HG03159 (cell line): ENCODE measurements around the gene WWC2.
"Not testable (repeated sequence)": the region's sequence is repeated elsewhere in the genome, so short reads cannot be mapped to it uniquely, and the experiment has no call there.

Experiments used
- ATAC-seq: cut with Tn5 transposase; IDR thresholded peaks from one replicate; pipeline ENCODE4 v1.9.1; 2021; ENCODE audit warnings: mild to moderate bottlenecking, moderate library complexity; ENCODE audit not compliant: unreplicated experiment

The WWC2 gene

GRCh38 chr4:183171484-183172267, 72.6 kb downstream of the WWC2 start:
- ATAC-seq = no peak

DNA sequence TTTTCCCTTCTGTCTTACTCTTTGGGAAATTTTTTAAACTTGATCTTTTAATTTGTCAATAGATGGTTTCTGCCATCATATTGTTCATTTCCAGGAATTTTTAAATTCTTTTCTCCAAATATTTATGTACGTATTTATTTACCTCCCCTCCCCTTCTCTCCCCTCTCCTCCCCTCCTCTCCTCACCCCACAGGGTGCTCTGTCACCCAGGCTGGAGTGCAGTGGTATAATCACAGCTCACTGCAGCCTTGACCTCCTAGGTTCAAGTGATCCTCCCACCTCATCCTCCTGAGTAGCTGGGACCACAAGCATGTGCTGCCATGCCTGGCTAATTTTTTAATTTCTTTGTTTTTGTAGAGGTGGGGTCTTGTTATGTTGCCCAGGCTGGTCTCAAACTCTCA, 73.8 kb downstream of the WWC2 start:
- ATAC-seq = no peak

DNA sequence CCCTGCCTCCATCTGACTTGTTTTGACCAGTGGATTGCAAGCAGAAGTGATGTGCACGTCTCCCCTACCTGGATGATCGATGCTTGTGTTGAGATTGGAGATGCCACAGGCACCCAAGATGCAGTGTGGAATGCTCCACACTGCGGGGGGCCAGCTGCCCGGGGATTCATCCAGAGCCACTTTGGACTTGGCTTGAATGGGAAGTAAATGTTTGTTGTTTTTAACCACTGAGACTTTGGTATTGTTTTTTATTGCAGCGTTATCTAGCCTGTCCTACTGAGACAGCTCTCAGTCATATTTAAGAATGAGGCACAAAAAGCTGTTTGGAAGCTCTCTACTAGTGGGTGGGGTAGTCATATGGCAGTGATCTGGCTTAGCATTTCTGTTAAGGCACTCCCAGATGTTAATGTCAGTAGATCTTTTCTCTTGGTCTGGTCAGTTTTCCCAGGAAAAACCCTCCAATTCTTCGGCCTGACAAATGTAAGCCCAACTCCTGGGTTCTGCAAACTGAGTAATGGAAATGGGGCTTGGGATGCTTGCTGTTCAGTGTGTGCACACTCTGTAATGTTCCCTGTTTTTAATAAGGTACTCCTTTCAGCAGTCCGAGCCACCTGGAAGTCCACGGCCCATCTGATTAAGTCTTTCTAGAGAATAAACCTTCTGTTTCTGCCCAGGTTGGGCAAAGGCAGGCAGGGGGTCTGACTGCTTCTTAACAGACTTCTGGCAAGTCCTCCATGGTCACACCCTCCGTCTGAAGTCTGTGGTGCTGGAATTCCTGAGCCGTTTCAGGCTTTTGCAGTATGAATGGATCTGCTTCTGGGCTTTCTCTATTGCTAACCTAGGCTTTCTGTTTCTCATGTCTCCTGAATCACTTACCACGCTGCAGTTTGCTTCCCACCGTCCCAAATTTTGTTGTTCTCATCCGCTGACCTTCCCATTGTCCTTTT, 74.8 kb downstream of the WWC2 start:
- no peak for ATAC-seq

GRCh38 chr4:183175631-183176232, 76.7 kb downstream of the WWC2 start:
- ATAC-seq = no peak

GRCh38 chr4:183177001-183177400, 77.9 kb downstream of the WWC2 start:
- no peak for ATAC-seq

DNA sequence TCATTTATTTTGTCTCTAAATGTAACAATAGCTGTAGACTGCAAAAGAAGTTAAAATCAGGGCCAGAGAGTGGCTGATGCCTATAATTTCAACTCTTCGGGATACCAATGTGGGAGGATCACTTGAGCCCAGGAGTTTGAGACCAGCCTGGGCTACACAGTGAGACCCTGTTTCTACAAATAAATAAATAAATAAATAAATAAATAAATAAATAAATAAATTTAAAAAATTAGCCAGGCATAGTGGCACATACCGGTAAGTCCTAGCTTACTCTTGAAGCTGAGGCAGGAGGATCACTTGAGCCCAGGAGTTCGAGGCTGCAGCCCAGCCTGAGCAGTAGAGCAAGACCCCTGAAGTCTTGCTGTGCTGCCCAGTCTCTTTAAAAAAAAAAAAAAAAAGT, 79.1 kb downstream of the WWC2 start:
- ATAC-seq = no peak

DNA sequence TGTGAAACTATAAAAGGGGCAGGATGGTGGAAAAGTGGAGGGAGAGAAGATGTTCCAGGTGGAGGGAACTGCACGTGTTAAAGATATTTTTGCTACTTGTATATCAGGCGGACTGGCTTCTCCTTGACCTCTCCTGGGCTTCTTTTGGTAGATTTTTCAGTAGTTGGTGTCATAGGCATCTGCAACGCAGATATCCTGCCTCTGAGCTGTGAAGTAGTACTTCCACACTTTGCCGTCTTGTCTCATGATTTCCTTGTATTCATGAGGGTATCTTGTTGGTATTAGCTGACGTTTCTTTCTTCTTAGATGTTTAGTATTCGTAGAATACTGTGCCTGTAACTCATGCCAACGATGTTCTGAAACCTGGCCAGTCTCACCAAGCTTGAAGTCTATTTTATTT, 81.0 kb downstream of the WWC2 start:
- ATAC-seq = no peak

DNA sequence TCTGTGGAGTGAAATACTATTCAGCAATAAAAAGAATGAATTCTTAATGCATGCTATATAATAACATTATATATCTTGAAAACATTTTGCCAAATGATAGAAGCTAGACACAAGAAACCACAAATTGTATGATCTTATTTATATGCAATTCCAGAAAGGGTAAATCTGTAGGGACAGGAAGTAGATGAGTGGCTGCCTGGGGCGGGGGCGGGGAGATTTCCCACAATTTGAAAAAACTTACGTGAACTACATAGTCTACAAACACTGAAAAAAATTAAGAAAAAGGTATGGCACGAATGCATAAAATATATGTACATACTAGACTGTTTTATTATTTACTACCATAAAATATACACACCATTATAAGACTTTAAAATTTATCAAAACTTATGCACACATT, 81.6 kb downstream of the WWC2 start:
- ATAC-seq = no peak

- no peak for ATAC-seq
These were observed 82.0 kb downstream of the WWC2 start for GRCh38 chr4:183181081-183181480.

DNA sequence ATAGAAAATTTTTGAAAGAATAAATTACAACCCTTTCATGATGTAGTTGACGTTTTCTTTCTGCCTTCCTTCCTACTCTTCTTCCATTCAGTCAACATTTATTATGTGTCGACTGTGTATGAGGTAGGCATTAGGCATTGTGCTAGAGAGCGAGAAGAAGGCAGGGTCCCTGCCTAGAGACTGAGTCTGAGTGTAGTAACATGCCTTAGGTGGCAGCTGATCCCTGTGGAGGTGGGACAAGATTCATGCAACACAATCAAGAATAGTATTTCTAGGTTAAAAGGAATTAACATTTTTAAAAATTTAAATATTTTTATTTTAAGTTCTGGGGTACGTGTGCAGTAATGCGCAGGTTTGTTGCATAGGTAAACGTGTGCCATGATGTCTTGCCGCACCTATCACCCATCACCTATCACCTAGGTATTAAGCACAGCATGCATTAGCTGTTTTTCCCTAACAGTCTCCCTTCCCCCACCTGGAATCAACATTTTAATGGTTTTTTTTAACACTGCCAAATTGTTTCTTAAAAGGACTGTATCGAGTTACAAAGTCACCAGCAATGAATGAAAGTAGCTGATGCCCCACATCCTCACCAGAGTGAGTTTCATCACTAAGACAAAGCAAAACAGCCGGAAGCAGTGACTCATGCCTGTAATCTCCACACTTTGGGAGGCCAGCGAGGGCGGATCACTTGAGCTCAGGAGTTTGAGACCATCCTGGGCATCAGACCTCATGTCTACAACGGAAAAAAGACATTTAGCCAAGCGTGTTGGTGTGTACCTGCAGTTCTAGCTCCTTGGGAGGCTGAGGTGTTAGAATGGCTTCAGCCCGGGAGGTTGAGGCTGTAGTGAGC, 84.0 kb downstream of the WWC2 start:
- ATAC-seq = no peak

DNA sequence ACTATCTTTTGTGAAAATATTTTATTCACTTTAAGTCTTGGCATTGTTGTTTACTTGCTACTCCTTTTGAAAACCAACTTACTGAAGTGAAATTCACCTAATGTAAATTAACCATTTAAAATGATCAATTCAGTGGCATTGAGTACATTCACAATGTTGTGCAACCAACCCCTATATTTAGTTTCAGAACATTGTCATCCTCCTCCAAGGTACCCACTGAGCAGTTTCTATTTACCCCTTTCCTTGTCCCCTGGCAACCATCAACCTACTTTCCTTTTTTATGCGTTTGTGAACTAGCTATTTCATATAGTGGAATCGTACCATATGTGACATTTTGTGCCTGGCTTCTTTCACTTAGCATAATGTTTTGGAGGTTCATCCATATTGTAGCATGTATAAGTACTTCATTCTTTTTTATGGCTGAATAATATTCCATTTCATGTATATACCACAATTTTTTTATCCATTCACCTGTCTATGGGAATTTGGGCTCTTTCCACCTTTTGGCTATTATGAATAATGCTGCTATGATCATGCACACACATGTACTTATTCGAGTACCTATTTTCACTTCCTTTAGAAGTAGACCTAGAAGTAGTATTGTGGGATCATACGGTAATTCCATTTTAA, 85.0 kb downstream of the WWC2 start:
- no peak for ATAC-seq

- ATAC-seq = peak; percentile 50
These were observed 86.0 kb downstream of the WWC2 start for GRCh38 chr4:183185018-183185417.

GRCh38 chr4:183185559-183185958, 86.5 kb downstream of the WWC2 start:
- ATAC-seq = no peak

DNA sequence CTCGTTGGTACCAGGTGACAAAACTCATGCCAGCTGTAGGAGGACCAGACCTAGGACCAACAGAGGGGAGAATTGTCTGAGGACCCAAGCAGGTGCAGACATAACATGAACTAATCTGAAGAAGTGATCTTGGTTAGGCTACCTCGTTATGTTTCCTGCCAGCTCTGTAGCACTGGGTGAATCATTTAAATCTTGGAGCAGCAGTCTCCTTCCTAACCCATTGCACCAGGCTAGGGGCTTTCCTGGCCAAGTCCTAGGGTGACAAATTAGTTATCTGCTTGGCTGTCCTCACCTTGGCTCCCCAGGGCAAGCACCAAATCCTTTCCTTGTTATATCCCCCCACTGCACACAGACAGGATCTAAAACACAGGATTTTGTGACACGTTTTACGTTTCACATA, 87.8 kb downstream of the WWC2 start:
- no peak for ATAC-seq

GRCh38 chr4:183190900-183191527, 92.0 kb downstream of the WWC2 start:
- ATAC-seq = no peak

DNA sequence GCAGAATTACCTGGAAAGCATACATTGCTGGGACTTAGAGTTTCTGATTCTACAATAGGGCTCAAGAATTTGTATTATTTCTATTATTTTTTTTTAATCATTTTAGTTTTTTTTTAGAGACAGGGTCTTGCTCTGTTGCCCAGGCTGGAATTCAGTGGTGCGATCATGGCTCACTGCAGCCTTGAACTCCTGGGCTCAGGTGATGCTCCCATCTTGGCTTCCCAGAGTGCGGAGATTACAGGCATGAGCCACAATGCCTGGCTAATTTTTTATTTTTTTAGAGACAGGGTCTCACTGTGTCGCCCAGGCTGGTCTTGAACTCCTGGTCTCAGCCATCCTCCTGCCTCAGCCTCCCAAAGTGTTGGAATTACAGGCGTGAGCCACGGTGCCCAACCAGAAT, 92.6 kb downstream of the WWC2 start:
- no peak for ATAC-seq

DNA sequence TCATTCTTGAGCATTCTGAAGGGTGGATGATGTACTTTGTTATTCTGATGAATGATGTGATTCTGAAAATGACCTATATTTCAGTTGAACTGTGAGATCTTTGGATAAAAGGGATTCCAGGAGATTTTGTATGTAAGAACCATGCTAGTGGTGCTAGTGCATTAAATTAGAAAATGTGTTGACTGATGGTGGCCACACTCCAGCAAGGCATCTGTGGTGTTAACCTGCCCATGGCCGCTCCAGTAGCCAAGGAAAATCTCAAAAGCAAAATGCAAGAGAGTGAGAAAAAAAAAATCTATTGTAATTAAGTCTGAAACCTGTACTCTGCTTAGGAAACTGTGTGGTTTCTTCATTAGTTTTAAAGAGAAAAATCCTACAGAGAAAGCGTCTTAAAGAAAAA, 93.5 kb downstream of the WWC2 start:
- no peak for ATAC-seq

DNA sequence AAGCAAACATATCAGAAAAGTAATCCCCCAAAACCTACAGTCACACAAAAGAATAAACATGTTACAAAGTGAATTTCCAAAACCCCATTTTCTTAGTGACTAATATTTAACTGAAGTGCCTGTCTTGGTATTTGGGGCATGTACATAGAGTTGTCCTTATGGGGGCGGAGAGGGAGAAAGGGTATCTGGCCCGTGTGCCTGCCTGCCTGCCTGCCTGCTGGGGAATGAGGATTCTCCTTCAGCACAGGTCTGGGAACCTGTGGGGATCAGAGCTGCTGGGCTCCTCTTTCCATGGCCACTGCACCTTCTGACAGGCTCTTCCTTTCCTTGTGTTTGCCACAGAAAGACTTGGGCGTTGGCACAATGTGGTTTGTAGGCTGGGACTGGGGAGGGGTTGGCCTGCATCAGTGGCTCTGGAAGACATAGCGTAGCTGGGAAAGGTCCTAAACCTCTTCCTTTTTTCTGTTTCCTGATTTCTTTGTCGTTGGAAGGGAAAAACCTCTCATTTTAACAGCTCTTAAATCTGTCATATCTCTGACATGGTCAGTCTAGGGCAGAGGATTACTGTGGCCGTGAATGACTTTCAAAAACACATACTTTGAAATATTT, 94.8 kb downstream of the WWC2 start:
- not testable (repeated sequence) for ATAC-seq

DNA sequence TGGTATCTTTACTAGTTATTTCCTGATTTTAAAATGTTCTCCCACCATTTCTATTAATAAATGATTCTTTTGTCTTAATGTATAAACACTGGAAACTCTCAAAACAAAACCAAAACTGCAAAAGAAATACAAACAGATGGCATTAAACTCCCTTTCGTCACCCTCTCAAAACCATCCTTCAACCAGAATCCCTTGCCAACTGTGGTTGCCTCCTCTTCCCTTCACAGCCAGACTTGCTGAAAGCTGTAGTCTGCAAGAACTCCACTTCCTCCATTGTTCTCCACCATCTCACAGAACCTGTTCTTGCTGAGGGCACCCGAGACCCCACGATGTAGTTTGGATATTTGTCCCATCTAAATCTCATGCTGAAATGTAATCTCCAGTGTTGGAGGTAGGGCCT, 96.5 kb downstream of the WWC2 start:
- ATAC-seq = no peak
